Nephron progenitor cell (in vitro differentiated cells): Measurements from ENCODE around the gene MEIOB.
A peak's percentile ranks its signal among the peaks of the same experiment; 100 is the strongest.
"Not testable (repeated sequence)": the region's sequence is repeated elsewhere in the genome, so short reads cannot be mapped to it uniquely, and the experiment has no call there.

ENCODE experiments used
- DNase-seq: peaks from one replicate; pipeline ENCODE4 v3.0.0; 2021
- H3K27ac Mint-ChIP-seq: 2 replicates; pipeline ENCODE4 v1.8.0; 2021; ENCODE audit warnings: mild to moderate bottlenecking, moderate library complexity, mixed read lengths
- H3K27me3 Mint-ChIP-seq: 2 replicates; pipeline ENCODE4 v1.8.0; 2021; ENCODE audit warnings: mild to moderate bottlenecking, low read depth, mixed read lengths; ENCODE audit not compliant: poor library complexity
- H3K36me3 Mint-ChIP-seq: 2 replicates; pipeline ENCODE4 v1.8.0; 2021; ENCODE audit warnings: low read depth, mixed read lengths
- H3K4me1 Mint-ChIP-seq: 2 replicates; pipeline ENCODE4 v1.8.0; 2021; ENCODE audit warnings: mixed read lengths
- H3K4me3 Mint-ChIP-seq: 2 replicates; pipeline ENCODE4 v1.8.0; 2021; ENCODE audit warnings: mild to moderate bottlenecking, moderate library complexity, mixed read lengths
- H3K9me3 Mint-ChIP-seq: 2 replicates; pipeline ENCODE4 v1.8.0; 2021; ENCODE audit warnings: mild to moderate bottlenecking, moderate library complexity, mixed read lengths
- CTCF ChIP-seq: fragments of 200-600 bp; sonication (generic); IDR thresholded peaks from 2 replicates; pipeline ENCODE4 v1.5.0; 2021; ENCODE audit warnings: antibody characterized with exemption

Gene MEIOB

GRCh38 chr16:1903845-1904840, 32.2 kb upstream of the MEIOB start:
- peak overlapping the region; percentile 49 for H3K27ac Mint-ChIP-seq
- H3K9me3 Mint-ChIP-seq: no peaks in the 10 kb centered on the region
- TF ChIP-seq CTCF: no peak
- DNase-seq: no peak
- H3K36me3 Mint-ChIP-seq: no peaks in the 10 kb centered on the region
- peaks cover 32% of the 10 kb centered on the region for H3K27me3 Mint-ChIP-seq
- peaks cover 36% of the 10 kb centered on the region for H3K4me1 Mint-ChIP-seq
- no peak overlapping the region for H3K4me3 Mint-ChIP-seq

GRCh38 chr16:1903220-1903574, 31.2 kb upstream of the MEIOB start:
- TF ChIP-seq CTCF: no peak
- no peaks in the 10 kb centered on the region for H3K9me3 Mint-ChIP-seq
- no peak overlapping the region for H3K4me3 Mint-ChIP-seq
- no peak for DNase-seq
- no peak overlapping the region for H3K27ac Mint-ChIP-seq
- H3K4me1 Mint-ChIP-seq: peaks cover 29% of the 10 kb centered on the region
- no peaks in the 10 kb centered on the region for H3K36me3 Mint-ChIP-seq
- H3K27me3 Mint-ChIP-seq: peaks cover 30% of the 10 kb centered on the region

GRCh38 chr16:1902547-1903219, 30.7 kb upstream of the MEIOB start:
- no peak for TF ChIP-seq CTCF
- H3K27ac Mint-ChIP-seq: no peak overlapping the region

GRCh38 chr16:1900452-1900774, 28.4 kb upstream of the MEIOB start:
- Mint-ChIP-seq H3K27me3 (peaks cover 46% of the 10 kb centered on the region), H3K36me3 (no peaks in the 10 kb centered on the region), H3K4me1 (peaks cover 26% of the 10 kb centered on the region), H3K4me3 (no peak overlapping the region), H3K27ac (no peak overlapping the region), H3K9me3 (no peaks in the 10 kb centered on the region)
- no peak for TF ChIP-seq CTCF
- DNase-seq: no peak

More at GRCh38 chr16:1902547-1903219, 30.7 kb upstream of the MEIOB start:
- no peak for DNase-seq
- Mint-ChIP-seq H3K27me3 (peaks cover 31% of the 10 kb centered on the region), H3K36me3 (no peaks in the 10 kb centered on the region), H3K4me3 (no peak overlapping the region), H3K9me3 (no peaks in the 10 kb centered on the region), H3K4me1 (peaks cover 29% of the 10 kb centered on the region)

- Mint-ChIP-seq H3K36me3 (no peaks in the 10 kb centered on the region), H3K27ac (no peak overlapping the region), H3K9me3 (no peaks in the 10 kb centered on the region), H3K4me3 (no peak overlapping the region), H3K27me3 (peaks cover 46% of the 10 kb centered on the region), H3K4me1 (peaks cover 26% of the 10 kb centered on the region)
- DNase-seq: no peak
- no peak for TF ChIP-seq CTCF
Observed at GRCh38 chr16:1899641-1900451, 27.9 kb upstream of the MEIOB start.

- H3K4me1 Mint-ChIP-seq: peaks cover 15% of the 10 kb centered on the region
- H3K27ac Mint-ChIP-seq, DNase-seq, H3K4me3 Mint-ChIP-seq, H3K36me3 Mint-ChIP-seq, H3K9me3 Mint-ChIP-seq: not testable (repeated sequence)
- peaks cover 53% of the 10 kb centered on the region for H3K27me3 Mint-ChIP-seq
Observed at GRCh38 chr16:1897692-1898091, 25.7 kb upstream of the MEIOB start.
